Measurements from ENCODE around the gene PCMTD2.
"Not testable (repeated sequence)": the region's sequence is repeated elsewhere in the genome, so short reads cannot be mapped to it uniquely, and the experiment has no call there.

The PCMTD2 gene

GRCh38 chr20:64230461-64231145 is 24.9 kb upstream of the PCMTD2 start:
- H3K4me1 Mint-ChIP-seq = peaks cover 25% of the 10 kb centered on the region
- no peaks in the 10 kb centered on the region for H3K36me3 Mint-ChIP-seq (ENCODE audit: low read depth)
- H3K9me3 Mint-ChIP-seq = no peaks in the 10 kb centered on the region
- H3K27ac Mint-ChIP-seq = peak overlapping the region in 1 of 3 experiments; percentile 29
- H3K27me3 Mint-ChIP-seq (ENCODE audit: low read depth) = peaks cover 17% of the 10 kb centered on the region
- no peak for TF ChIP-seq CTCF (IDR thresholded peaks at IDR 0.05; ENCODE audit: unreplicated experiment in 3 of 3)
- H3K4me3 Mint-ChIP-seq = no peak overlapping the region

GRCh38 chr20:64231621-64232550 is 23.7 kb upstream of the PCMTD2 start:
- H3K27me3 Mint-ChIP-seq (ENCODE audit: low read depth) = peaks cover 17% of the 10 kb centered on the region
- no peak for TF ChIP-seq CTCF (IDR thresholded peaks at IDR 0.05; ENCODE audit: unreplicated experiment in 3 of 3)
- H3K4me3 Mint-ChIP-seq = no peak overlapping the region
- no peaks in the 10 kb centered on the region for H3K9me3 Mint-ChIP-seq
- peaks cover 18% of the 10 kb centered on the region for H3K4me1 Mint-ChIP-seq
- no peaks in the 10 kb centered on the region for H3K36me3 Mint-ChIP-seq (ENCODE audit: low read depth)
- no peak overlapping the region for H3K27ac Mint-ChIP-seq

GRCh38 chr20:64232794-64233193 is 22.8 kb upstream of the PCMTD2 start:
- TF ChIP-seq CTCF (IDR thresholded peaks at IDR 0.05; ENCODE audit: unreplicated experiment in 3 of 3) = no peak
- peaks cover 16% of the 10 kb centered on the region for H3K27me3 Mint-ChIP-seq (ENCODE audit: low read depth)
- no peaks in the 10 kb centered on the region for H3K9me3 Mint-ChIP-seq
- H3K4me1 Mint-ChIP-seq = peaks cover 18% of the 10 kb centered on the region
- H3K4me3 Mint-ChIP-seq = no peak overlapping the region
- H3K27ac Mint-ChIP-seq = peak overlapping the region in 1 of 3 experiments; percentile 22
- H3K36me3 Mint-ChIP-seq (ENCODE audit: low read depth) = no peaks in the 10 kb centered on the region

- H3K4me3 Mint-ChIP-seq = no peak overlapping the region
- peaks cover 18% of the 10 kb centered on the region for H3K4me1 Mint-ChIP-seq
- H3K27ac Mint-ChIP-seq = peak overlapping the region in 1 of 3 experiments; percentile 3
- no peaks in the 10 kb centered on the region for H3K36me3 Mint-ChIP-seq (ENCODE audit: low read depth)
- H3K27me3 Mint-ChIP-seq (ENCODE audit: low read depth) = peaks cover 12% of the 10 kb centered on the region
- TF ChIP-seq CTCF (IDR thresholded peaks at IDR 0.05; ENCODE audit: unreplicated experiment in 3 of 3) = no peak
- H3K9me3 Mint-ChIP-seq = no peaks in the 10 kb centered on the region
Measured at GRCh38 chr20:64233725-64234124, 21.8 kb upstream of the PCMTD2 start.

GRCh38 chr20:64234291-64234791 is 21.2 kb upstream of the PCMTD2 start:
- TF ChIP-seq CTCF (IDR thresholded peaks at IDR 0.05; ENCODE audit: unreplicated experiment in 3 of 3) = no peak
- Mint-ChIP-seq H3K27me3 (ENCODE audit: low read depth) (peaks cover 15% of the 10 kb centered on the region), H3K4me1 (peaks cover 18% of the 10 kb centered on the region), H3K27ac (no peak overlapping the region), H3K9me3 (no peaks in the 10 kb centered on the region), H3K36me3 (ENCODE audit: low read depth) (no peaks in the 10 kb centered on the region), H3K4me3 (no peak overlapping the region)

- H3K4me1 Mint-ChIP-seq = peaks cover 14% of the 10 kb centered on the region
- H3K9me3 Mint-ChIP-seq; H3K36me3 Mint-ChIP-seq (ENCODE audit: low read depth); H3K4me3 Mint-ChIP-seq; H3K27ac Mint-ChIP-seq: not testable (repeated sequence)
- peaks cover 15% of the 10 kb centered on the region for H3K27me3 Mint-ChIP-seq (ENCODE audit: low read depth)
Measured at GRCh38 chr20:64234921-64235565, 20.5 kb upstream of the PCMTD2 start.
